Cardiac muscle cell (in vitro differentiated cells and primary cell): ENCODE measurements around the gene DNASE1L1. TPM values are rescaled to one million over a fixed set of nuclear protein-coding genes. Genes with fewer than 3 reads are reported as not detected.

Experiments used
- DNase-seq, 2 donors: peaks; one replicate each; pipeline versions ENCODE4 v3.0.0 to v3.0.0-alpha.2; 2010 to 2017; ENCODE audit warnings: low read depth in 1 of 2, low spot score in 1 of 2
- H3K27ac ChIP-seq: fragments of 200-600 bp; sonication (generic); 2 replicates; pipeline ENCODE4 v1.5.1; 2016
- H3K27me3 ChIP-seq: fragments of 200-600 bp; sonication (generic); 2 replicates; pipeline ENCODE4 v1.6.0; 2016; ENCODE audit warnings: control low read depth
- H3K36me3 ChIP-seq: fragments of 200-600 bp; sonication (generic); 2 replicates; pipeline ENCODE4 v1.5.1; 2016; ENCODE audit warnings: control low read depth
- H3K4me1 ChIP-seq: fragments of 200-600 bp; sonication (generic); 2 replicates; pipeline ENCODE4 v1.8.1; 2017; ENCODE audit warnings: low read depth, mild to moderate bottlenecking, mixed run types
- H3K4me3 ChIP-seq: fragments of 200-600 bp; sonication (generic); 2 replicates; pipeline ENCODE4 v1.5.1; 2016; ENCODE audit warnings: mild to moderate bottlenecking
- H3K9me3 ChIP-seq: fragments of 200-600 bp; sonication (generic); 2 replicates; pipeline ENCODE4 v1.5.1; 2017; ENCODE audit warnings: low read depth, mild to moderate bottlenecking, control low read depth
- polyA plus RNA-seq: library from polyadenylated mRNA; unstranded; fragments of >200 nt; fragmentation: Nextera tagmentation; extraction: Ambion mirVana; gene quantifications from 2 replicates; pipeline ENCODE4 v1.2.1, GENCODE V29; 2016
- total RNA-seq: library from RNA; depleted of rRNA; stranded (reverse); fragments of >200 nt; gene quantifications from 2 replicates; pipeline ENCODE4 v1.2.3, GENCODE V29; 2016
- TF ChIP-seq, protein P1 (sequence below): IDR thresholded peaks from 2 replicates; pipeline ENCODE4 v1.5.1; 2012; ENCODE audit warnings: low read depth, mild to moderate bottlenecking, low read length

The DNASE1L1 gene
- total and polyA plus RNA-seq, 2 experiments from 2014 or later, result 24.8 to 34.3 TPM

DNA sequence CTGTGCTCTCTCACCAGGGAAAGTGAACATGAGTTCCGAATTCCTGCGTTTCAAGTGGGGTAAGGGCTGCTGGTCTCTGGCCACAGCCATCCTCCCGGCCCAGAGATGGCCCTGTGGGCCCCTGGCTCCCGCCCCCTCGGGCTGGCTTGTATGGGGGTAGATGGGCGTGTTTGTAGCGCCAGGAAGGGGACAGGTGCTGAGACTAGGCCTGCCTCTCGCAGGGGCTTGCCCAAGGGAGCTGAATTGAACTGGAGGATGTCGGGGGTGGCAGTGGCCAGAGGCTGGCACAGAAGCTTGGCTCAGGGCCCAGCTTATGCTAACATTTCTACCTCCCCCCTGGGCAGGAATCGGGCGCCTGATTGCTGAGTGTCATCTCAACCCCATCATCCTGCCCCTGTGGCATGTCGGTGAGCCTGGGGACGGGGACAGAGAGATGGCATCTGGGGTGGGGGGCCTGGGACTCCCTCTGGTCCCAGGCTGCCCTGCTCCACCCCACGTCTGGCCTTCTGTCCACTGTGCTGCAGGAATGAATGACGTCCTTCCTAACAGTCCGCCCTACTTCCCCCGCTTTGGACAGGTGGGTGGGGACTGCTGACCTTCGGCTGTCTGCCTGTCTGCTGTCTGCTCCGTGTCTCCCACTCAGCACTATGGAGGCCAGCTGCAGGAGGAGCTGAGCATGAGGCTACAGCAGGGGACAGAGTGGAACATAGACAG is 10.8 kb upstream of the DNASE1L1 start:
- TF ChIP-seq, protein P1, sequence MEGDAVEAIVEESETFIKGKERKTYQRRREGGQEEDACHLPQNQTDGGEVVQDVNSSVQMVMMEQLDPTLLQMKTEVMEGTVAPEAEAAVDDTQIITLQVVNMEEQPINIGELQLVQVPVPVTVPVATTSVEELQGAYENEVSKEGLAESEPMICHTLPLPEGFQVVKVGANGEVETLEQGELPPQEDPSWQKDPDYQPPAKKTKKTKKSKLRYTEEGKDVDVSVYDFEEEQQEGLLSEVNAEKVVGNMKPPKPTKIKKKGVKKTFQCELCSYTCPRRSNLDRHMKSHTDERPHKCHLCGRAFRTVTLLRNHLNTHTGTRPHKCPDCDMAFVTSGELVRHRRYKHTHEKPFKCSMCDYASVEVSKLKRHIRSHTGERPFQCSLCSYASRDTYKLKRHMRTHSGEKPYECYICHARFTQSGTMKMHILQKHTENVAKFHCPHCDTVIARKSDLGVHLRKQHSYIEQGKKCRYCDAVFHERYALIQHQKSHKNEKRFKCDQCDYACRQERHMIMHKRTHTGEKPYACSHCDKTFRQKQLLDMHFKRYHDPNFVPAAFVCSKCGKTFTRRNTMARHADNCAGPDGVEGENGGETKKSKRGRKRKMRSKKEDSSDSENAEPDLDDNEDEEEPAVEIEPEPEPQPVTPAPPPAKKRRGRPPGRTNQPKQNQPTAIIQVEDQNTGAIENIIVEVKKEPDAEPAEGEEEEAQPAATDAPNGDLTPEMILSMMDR, result no peak
- H3K36me3 ChIP-seq, result no peaks in the 10 kb centered on the region
- no peaks in the 10 kb centered on the region for H3K27me3 ChIP-seq
- no peak overlapping the region for H3K27ac ChIP-seq
- no peak overlapping the region for H3K4me3 ChIP-seq
- no peaks in the 10 kb centered on the region for H3K9me3 ChIP-seq
- H3K4me1 ChIP-seq, result no peaks in the 10 kb centered on the region
- DNase-seq, result no peak

DNA sequence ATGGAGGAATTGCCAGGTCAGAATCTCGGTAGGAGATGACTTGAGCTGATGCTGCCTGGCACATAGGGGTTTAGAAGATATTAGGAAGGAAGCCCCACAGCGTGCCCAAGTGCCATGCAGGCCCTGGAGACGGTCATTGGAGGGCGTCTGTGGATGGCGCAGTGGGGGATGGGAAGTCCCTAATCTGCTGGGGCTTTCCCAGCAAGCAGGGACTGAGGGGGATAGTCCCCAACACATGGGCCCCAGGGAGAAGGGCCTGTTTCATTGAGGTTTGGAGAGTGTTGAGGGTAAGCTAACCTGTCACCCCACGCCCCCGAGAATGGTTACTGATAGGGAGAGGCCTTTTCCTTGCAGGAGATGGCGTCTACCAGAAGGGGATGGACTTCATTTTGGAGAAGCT is 10.1 kb upstream of the DNASE1L1 start:
- TF ChIP-seq, protein P1, result no peak
- Histone ChIP-seq H3K9me3 (no peaks in the 10 kb centered on the region), H3K4me1 (no peaks in the 10 kb centered on the region), H3K4me3 (no peak overlapping the region), H3K27ac (no peak overlapping the region), H3K27me3 (no peaks in the 10 kb centered on the region), H3K36me3 (no peaks in the 10 kb centered on the region)
- no peak for DNase-seq

DNA sequence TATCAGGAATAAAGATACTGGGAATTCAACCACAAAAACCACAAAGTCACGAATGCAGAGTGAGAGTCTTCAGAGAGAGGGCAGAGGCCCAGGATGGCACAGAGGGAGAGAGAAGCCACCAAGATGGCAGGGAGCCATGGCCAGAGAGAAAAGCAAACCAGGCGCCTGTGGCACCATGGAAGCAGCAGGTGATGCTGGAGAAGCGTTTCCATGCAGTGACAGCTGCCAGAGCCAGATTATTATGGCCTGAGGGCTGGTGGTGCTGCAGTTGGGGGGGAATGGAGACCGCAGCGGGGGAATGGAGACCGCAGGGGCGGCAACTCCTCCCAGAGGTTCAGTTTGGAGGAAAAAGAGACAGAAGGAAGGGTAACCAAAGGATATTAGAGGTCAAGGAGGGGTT is 8.1 kb upstream of the DNASE1L1 start:
- TF ChIP-seq, protein P1, result no peak
- H3K4me1 ChIP-seq, result no peaks in the 10 kb centered on the region
- H3K36me3 ChIP-seq, result no peaks in the 10 kb centered on the region
- no peak overlapping the region for H3K27ac ChIP-seq
- H3K4me3 ChIP-seq, result no peak overlapping the region
- DNase-seq, result no peak
- no peaks in the 10 kb centered on the region for H3K27me3 ChIP-seq
- no peaks in the 10 kb centered on the region for H3K9me3 ChIP-seq

DNA sequence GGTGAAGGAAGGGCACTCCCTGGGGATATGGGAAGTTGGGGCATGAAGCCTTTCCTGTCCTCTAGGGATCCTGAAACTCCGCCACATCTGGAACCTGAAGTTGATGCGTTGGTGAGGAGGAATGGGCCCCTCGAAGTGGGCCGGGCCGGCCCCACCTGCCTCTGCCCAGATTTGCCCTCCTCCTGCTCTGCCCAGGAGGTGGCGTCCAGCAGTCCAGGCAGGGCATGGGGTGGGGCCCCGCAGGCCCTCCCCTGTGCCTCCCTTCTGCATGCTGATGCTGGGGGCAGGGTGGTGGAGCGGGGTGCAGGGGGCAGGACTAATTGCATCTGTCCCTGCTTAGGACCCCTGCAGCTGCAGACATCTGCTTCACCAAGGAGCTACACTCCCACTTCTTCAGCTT is 4.1 kb upstream of the DNASE1L1 start:
- Histone ChIP-seq H3K4me3 (no peak overlapping the region), H3K9me3 (no peaks in the 10 kb centered on the region), H3K27me3 (no peaks in the 10 kb centered on the region), H3K27ac (no peak overlapping the region), H3K4me1 (no peaks in the 10 kb centered on the region), H3K36me3 (no peaks in the 10 kb centered on the region)
- TF ChIP-seq, protein P1, result no peak
- no peak for DNase-seq

DNA sequence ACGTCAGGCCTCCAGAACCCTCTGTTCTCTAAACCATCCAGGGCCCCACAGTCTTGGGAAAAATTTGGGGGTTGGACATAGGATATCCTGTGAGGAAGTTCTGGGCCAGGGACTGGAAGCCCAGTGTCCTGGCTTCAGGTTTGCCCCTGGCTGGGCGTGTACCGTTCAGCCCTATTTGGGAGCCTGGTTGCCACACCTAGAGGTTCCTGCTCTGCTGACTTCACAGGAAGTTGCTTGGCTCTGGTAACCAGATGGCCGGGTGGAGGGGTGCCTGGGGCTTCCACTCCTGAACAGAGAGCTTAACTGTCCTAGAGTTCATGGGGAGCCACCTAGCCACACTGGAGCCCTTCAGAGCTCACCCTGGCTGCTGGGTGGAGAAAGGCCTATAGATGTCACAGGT is 3.4 kb upstream of the DNASE1L1 start:
- no peaks in the 10 kb centered on the region for H3K4me1 ChIP-seq
- H3K36me3 ChIP-seq, result no peaks in the 10 kb centered on the region
- H3K9me3 ChIP-seq, result no peaks in the 10 kb centered on the region
- H3K27me3 ChIP-seq, result no peaks in the 10 kb centered on the region
- no peak for DNase-seq
- peak overlapping the region; percentile 87 for H3K4me3 ChIP-seq
- no peak overlapping the region for H3K27ac ChIP-seq
- TF ChIP-seq, protein P1, result no peak
